HepG2 (cell line): Measurements from ENCODE around the gene IST1. TPM values are rescaled to one million over a fixed set of nuclear protein-coding genes. Genes with fewer than 3 reads are reported as not detected.

Source experiments
- ARID2 ChIP-seq: sonication (generic); formaldehyde crosslinking; IDR thresholded peaks from 2 replicates; pipeline ENCODE4 v1.8.1; 2022; ENCODE audit warnings: mild to moderate bottlenecking, missing genetic modification reagents, borderline replicate concordance
- ESRRA ChIP-seq: sonication (generic); formaldehyde crosslinking; IDR thresholded peaks from 2 replicates; pipeline ENCODE4 v1.5.1; 2020; ENCODE audit warnings: mild to moderate bottlenecking, low read depth, missing genetic modification reagents
- FOSL2 ChIP-seq: sonication (generic); formaldehyde crosslinking; IDR thresholded peaks from 2 replicates; pipeline ENCODE4 v1.4.0; 2020; ENCODE audit warnings: missing genetic modification reagents
- KAT2B ChIP-seq: fragments of 150-350 bp; IDR thresholded peaks from 2 replicates; pipeline ENCODE4 v1.6.1; 2014; ENCODE audit warnings: low read depth, low read length, borderline replicate concordance
- KDM2A ChIP-seq: sonication (generic); formaldehyde crosslinking; IDR thresholded peaks from 2 replicates; pipeline ENCODE4 v1.4.0; 2020; ENCODE audit warnings: low read depth, missing genetic modification reagents, borderline replicate concordance
- KDM6A ChIP-seq: IDR thresholded peaks from 2 replicates; pipeline ENCODE4 v1.6.1; 2016; ENCODE audit warnings: low read depth
- KMT2A ChIP-seq: sonication (generic); formaldehyde crosslinking; IDR thresholded peaks from 2 replicates; pipeline ENCODE4 v1.4.0; 2020; ENCODE audit warnings: missing genetic modification reagents
- PCBP1 ChIP-seq: fragments of 200-400 bp; formaldehyde crosslinking; IDR thresholded peaks from 2 replicates; pipeline ENCODE4 v1.6.1; 2017; ENCODE audit warnings: mild to moderate bottlenecking, low read depth, low read length, borderline replicate concordance
- SNRNP70 ChIP-seq: fragments of 200-400 bp; formaldehyde crosslinking; IDR thresholded peaks from 2 replicates; pipeline ENCODE4 v1.6.1; 2017; ENCODE audit warnings: mild to moderate bottlenecking, low read depth, low read length, moderate library complexity
- SP4 ChIP-seq: sonication (generic); formaldehyde crosslinking; IDR thresholded peaks from 2 replicates; pipeline ENCODE4 v1.8.1; 2023; ENCODE audit warnings: mild to moderate bottlenecking, missing genetic modification reagents
- SP5 ChIP-seq: IDR thresholded peaks from 2 replicates; pipeline ENCODE4 v1.6.1; 2016; ENCODE audit warnings: low read depth, borderline replicate concordance
- ZNF138 ChIP-seq: sonication (generic); formaldehyde crosslinking; IDR thresholded peaks from 2 replicates; pipeline ENCODE4 v1.5.0; 2020; ENCODE audit warnings: mild to moderate bottlenecking, low read depth, missing genetic modification reagents
- ZNF251 ChIP-seq: sonication (generic); formaldehyde crosslinking; IDR thresholded peaks from 2 replicates; pipeline ENCODE4 v1.9.0; 2021; ENCODE audit warnings: mild to moderate bottlenecking, missing genetic modification reagents
- ZNF343 ChIP-seq: sonication (generic); formaldehyde crosslinking; IDR thresholded peaks from 2 replicates; pipeline ENCODE4 v1.4.0; 2020; ENCODE audit warnings: mild to moderate bottlenecking, missing genetic modification reagents
- ZNF460 ChIP-seq: sonication (generic); formaldehyde crosslinking; IDR thresholded peaks from 2 replicates; pipeline ENCODE4 v1.5.1; 2020; ENCODE audit warnings: missing genetic modification reagents, mild to moderate bottlenecking, borderline replicate concordance
- ZNF468 ChIP-seq: sonication (generic); formaldehyde crosslinking; IDR thresholded peaks from 2 replicates; pipeline ENCODE4 v1.8.0; 2022; ENCODE audit warnings: mild to moderate bottlenecking, moderate library complexity, missing genetic modification reagents
- ZNF589 ChIP-seq: sonication (generic); formaldehyde crosslinking; conservative IDR thresholded peaks from 2 replicates; pipeline ENCODE4 v1.8.0; 2022; ENCODE audit warnings: mild to moderate bottlenecking, moderate library complexity, missing genetic modification reagents
- ZNF672 ChIP-seq: sonication (generic); formaldehyde crosslinking; IDR thresholded peaks from 2 replicates; pipeline ENCODE4 v1.8.1; 2022; ENCODE audit warnings: missing genetic modification reagents
- ZSCAN22 ChIP-seq: sonication (generic); formaldehyde crosslinking; IDR thresholded peaks from 2 replicates; pipeline ENCODE4 v1.4.0; 2020; ENCODE audit warnings: mild to moderate bottlenecking, missing genetic modification reagents
- polyA plus RNA-seq, 8 experiments: library from polyadenylated mRNA; depleted of rRNA in 3 of 8; stranded (reverse) in 7 of 8; unstranded in 1 of 8; fragments of >200 nt; fragmentation: Illumina TruSeq in 4 of 8; extraction: Trizol in 4 of 8; gene quantifications; 2 replicates each; pipeline versions ENCODE4 v1.2.1 to v1.2.3, GENCODE V29; 2011 to 2016; ENCODE audit warnings: low read depth in 4 of 8, missing spikeins in 1 of 8, mixed read lengths in 1 of 8; ENCODE audit not compliant: insufficient read depth in 1 of 8
- total RNA-seq, 5 experiments: library from RNA; depleted of rRNA; stranded (reverse); fragments of >200 nt; fragmentation: Illumina TruSeq; extraction: Trizol; gene quantifications; 2 replicates each; pipeline ENCODE4 v1.2.3, GENCODE V29; 2016; ENCODE audit warnings: low read depth in 1 of 5
- TF ChIP-seq, protein P1 (sequence below): sonication (generic); formaldehyde crosslinking; IDR thresholded peaks from 2 replicates; pipeline ENCODE4 v1.5.1; 2020; ENCODE audit warnings: mild to moderate bottlenecking, missing genetic modification reagents, borderline replicate concordance
- TF ChIP-seq, protein P2 (sequence below): sonication (generic); formaldehyde crosslinking; IDR thresholded peaks from 2 replicates; pipeline ENCODE4 v1.4.0; 2020; ENCODE audit warnings: missing genetic modification reagents
- TF ChIP-seq, protein P3 (sequence below): sonication (generic); formaldehyde crosslinking; IDR thresholded peaks from 2 replicates; pipeline ENCODE4 v1.8.1; 2023; ENCODE audit warnings: mild to moderate bottlenecking, inconsistent platforms, moderate library complexity, missing genetic modification reagents, borderline replicate concordance
- TF ChIP-seq, protein P4 (sequence below): sonication (generic); formaldehyde crosslinking; IDR thresholded peaks from 2 replicates; pipeline ENCODE4 v1.5.0; 2020; ENCODE audit warnings: mild to moderate bottlenecking, missing genetic modification reagents

Gene IST1
- total and polyA plus RNA-seq, 2 of the 13 experiments (the other 11 are each of a cell fraction or from before 2014, with no cell fraction given) = 346 to 415 TPM

DNA sequence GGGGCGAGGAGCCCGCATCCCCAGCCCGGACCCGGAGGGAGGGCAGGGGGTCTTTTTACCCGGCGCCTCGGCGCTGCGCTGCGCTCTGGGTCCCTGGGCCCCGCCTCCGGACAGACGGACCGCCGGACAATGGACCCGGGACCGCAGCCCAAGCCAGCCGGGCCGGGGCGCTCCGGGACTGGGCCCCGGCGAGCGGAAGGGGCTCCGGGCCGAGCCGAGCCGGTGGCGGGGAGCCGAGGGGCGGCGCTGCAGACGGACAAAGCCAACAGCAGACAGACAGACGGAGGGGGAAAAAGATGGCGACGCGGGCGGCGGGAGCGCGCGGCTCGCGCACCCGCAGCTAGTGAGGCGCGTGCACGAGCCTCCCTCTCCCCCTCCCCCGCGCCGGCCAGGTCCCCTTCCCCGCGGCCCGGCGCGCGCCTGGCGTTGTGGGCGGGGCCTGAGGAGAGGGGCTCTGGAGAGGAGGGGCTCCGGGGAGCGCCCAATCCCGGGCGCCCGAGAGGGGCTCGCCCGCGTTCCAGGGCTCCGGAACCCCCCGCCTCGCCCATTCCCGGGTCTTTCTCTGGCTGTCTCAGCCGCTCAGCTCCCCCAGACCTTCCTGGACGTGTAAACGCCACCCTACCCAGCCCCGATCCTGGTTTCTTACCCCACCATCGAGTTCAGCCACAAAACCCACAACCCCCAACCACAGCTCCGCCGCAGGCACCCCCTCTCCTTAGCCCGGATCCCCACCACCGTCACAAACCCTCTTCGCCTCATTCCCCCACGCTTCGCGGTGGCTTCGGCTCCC lies 11.3 kb upstream of the IST1 start, which contains the start of gene ZNF821 (continued):
- TF ChIP-seq SP5 = no peak; the same call in 1 of the 2 replicates
- no peak; the same call in 1 of the 2 replicates for TF ChIP-seq ARID2
- TF ChIP-seq SP4 (CRISPR knock-in tag) = no peak
- TF ChIP-seq ZNF460 (CRISPR knock-in tag) = no peak
- TF ChIP-seq, protein P1, sequence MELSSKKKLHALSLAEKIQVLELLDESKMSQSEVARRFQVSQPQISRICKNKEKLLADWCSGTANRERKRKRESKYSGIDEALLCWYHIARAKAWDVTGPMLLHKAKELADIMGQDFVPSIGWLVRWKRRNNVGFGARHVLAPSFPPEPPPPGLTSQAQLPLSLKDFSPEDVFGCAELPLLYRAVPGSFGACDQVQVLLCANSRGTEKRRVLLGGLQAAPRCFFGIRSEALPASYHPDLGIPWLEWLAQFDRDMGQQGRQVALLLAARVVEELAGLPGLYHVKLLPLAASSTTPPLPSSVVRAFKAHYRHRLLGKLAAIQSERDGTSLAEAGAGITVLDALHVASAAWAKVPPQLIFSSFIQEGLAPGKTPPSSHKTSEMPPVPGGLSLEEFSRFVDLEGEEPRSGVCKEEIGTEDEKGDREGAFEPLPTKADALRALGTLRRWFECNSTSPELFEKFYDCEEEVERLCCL = no peak
- TF ChIP-seq ZNF589 (CRISPR knock-in tag) = no peak; the same call in 1 of the 2 replicates
- TF ChIP-seq SNRNP70 = no peak
- no peak for TF ChIP-seq KAT2B
- TF ChIP-seq ZNF251 (CRISPR knock-in tag) = no peak
- peak; percentile 20; the same call in 1 of the 2 replicates for TF ChIP-seq KDM6A
- TF ChIP-seq ZNF343 (CRISPR knock-in tag) = peak; percentile 69; the same call in 1 of the 2 replicates
- TF ChIP-seq ESRRA (CRISPR knock-in tag) = no peak
- TF ChIP-seq, protein P2, sequence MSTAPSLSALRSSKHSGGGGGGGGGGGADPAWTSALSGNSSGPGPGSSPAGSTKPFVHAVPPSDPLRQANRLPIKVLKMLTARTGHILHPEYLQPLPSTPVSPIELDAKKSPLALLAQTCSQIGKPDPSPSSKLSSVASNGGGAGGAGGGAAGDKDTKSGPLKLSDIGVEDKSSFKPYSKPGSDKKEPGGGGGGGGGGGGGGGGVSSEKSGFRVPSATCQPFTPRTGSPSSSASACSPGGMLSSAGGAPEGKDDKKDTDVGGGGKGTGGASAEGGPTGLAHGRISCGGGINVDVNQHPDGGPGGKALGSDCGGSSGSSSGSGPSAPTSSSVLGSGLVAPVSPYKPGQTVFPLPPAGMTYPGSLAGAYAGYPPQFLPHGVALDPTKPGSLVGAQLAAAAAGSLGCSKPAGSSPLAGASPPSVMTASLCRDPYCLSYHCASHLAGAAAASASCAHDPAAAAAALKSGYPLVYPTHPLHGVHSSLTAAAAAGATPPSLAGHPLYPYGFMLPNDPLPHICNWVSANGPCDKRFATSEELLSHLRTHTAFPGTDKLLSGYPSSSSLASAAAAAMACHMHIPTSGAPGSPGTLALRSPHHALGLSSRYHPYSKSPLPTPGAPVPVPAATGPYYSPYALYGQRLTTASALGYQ (CRISPR knock-in tag) = 0 out of 2 replicates have a peak, but pooled peaks have one; percentile 2
- TF ChIP-seq PCBP1 = no peak
- TF ChIP-seq, protein P3, sequence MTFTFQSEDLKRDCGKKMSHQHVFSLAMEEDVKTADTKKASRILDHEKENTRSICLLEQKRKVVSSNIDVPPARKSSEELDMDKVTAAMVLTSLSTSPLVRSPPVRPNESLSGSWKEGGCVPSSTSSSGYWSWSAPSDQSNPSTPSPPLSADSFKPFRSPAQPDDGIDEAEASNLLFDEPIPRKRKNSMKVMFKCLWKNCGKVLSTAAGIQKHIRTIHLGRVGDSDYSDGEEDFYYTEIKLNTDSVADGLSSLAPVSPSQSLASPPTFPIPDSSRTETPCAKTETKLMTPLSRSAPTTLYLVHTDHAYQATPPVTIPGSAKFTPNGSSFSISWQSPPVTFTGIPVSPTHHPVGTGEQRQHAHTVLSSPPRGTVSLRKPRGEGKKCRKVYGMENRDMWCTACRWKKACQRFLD (CRISPR knock-in tag) = no peak
- TF ChIP-seq ZNF672 = no peak
- TF ChIP-seq KMT2A = no peak
- TF ChIP-seq, protein P4, sequence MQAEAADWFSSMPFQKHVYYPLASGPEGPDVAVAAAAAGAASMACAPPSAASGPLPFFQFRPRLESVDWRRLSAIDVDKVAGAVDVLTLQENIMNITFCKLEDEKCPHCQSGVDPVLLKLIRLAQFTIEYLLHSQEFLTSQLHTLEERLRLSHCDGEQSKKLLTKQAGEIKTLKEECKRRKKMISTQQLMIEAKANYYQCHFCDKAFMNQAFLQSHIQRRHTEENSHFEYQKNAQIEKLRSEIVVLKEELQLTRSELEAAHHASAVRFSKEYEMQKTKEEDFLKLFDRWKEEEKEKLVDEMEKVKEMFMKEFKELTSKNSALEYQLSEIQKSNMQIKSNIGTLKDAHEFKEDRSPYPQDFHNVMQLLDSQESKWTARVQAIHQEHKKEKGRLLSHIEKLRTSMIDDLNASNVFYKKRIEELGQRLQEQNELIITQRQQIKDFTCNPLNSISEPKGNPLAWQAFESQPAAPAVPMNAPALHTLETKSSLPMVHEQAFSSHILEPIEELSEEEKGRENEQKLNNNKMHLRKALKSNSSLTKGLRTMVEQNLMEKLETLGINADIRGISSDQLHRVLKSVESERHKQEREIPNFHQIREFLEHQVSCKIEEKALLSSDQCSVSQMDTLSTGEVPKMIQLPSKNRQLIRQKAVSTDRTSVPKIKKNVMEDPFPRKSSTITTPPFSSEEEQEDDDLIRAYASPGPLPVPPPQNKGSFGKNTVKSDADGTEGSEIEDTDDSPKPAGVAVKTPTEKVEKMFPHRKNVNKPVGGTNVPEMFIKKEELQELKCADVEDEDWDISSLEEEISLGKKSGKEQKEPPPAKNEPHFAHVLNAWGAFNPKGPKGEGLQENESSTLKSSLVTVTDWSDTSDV (CRISPR knock-in tag) = no peak
- TF ChIP-seq KDM2A (CRISPR knock-in tag) = peak; percentile 44; the same call in 1 of the 2 replicates
- TF ChIP-seq FOSL2 (CRISPR knock-in tag) = no peak
- 0 out of 2 replicates have a peak, but pooled peaks have one; percentile 18 for TF ChIP-seq ZNF138 (CRISPR knock-in tag)
- TF ChIP-seq ZNF468 (CRISPR knock-in tag) = no peak
- TF ChIP-seq ZSCAN22 = peak; percentile 91
